OCI-LY7 (cell line): ENCODE measurements around the gene EPHA10. TPM values are rescaled to one million over a fixed set of nuclear protein-coding genes. Genes with fewer than 3 reads are reported as not detected.

Experiments used
- BruUV-seq: library from RNA; stranded (reverse); fragments of 400-500 nt; replicated peaks from 2 replicates; lab custom pipeline; 2021; lab: Mats Ljungman, UMichigan
- CTCF ChIA-PET: fragments of 300-600 bp; sonication (Branson Sonifier 250); formaldehyde crosslinking; loops from one replicate; lab custom pipeline; 2022; ENCODE audit warnings: antibody characterized with exemption; ENCODE audit not compliant: unreplicated experiment; lab: Charles Lee
- POLR2A ChIA-PET: fragments of 300-600 bp; sonication (Branson Sonifier 250); formaldehyde crosslinking; loops from one replicate; lab custom pipeline; 2022; ENCODE audit warnings: antibody characterized with exemption; lab: Charles Lee
- DNase-seq: peaks from one replicate; pipeline ENCODE4 v3.0.0-alpha.2; 2015; ENCODE audit warnings: low spot score
- H2AFZ ChIP-seq: fragments of 200-600 bp; sonication (generic), shearing (Covaris generic); 2 replicates; pipeline ENCODE4 v1.6.1; 2014; ENCODE audit warnings: mild to moderate bottlenecking, antibody characterized with exemption, low read length, moderate library complexity
- H3K27ac ChIP-seq: fragments of 200-600 bp; sonication (generic); 2 replicates; pipeline ENCODE4 v1.5.1; 2014; ENCODE audit warnings: mixed run types, low read depth, mild to moderate bottlenecking, moderate library complexity, low read length, inconsistent platforms; ENCODE audit not compliant: poor library complexity, severe bottlenecking
- H3K36me3 ChIP-seq: fragments of 200-600 bp; sonication (generic); 2 replicates; pipeline ENCODE4 v1.6.1; 2014; ENCODE audit warnings: mild to moderate bottlenecking, antibody characterized with exemption, low read length, moderate library complexity, mixed read lengths; ENCODE audit not compliant: insufficient read depth
- H3K4me1 ChIP-seq: fragments of 200-600 bp; sonication (generic); 2 replicates; pipeline ENCODE4 v1.5.1; 2014; ENCODE audit warnings: mild to moderate bottlenecking, low read length; ENCODE audit not compliant: insufficient read depth, poor library complexity, severe bottlenecking
- H3K4me2 ChIP-seq: fragments of 200-600 bp; sonication (generic); 2 replicates; pipeline ENCODE4 v1.6.1; 2014; ENCODE audit warnings: mild to moderate bottlenecking, low read length
- H3K4me3 ChIP-seq: fragments of 200-600 bp; sonication (generic); 2 replicates; pipeline ENCODE4 v1.5.1; 2014; ENCODE audit warnings: mild to moderate bottlenecking, low read depth, low read length; ENCODE audit not compliant: poor library complexity, severe bottlenecking
- H3K79me2 ChIP-seq: fragments of 200-600 bp; sonication (generic); 2 replicates; pipeline ENCODE4 v1.6.1; 2016; ENCODE audit warnings: low read depth, mild to moderate bottlenecking, low read length, moderate library complexity, mixed read lengths; ENCODE audit not compliant: insufficient read depth
- H3K9me2 ChIP-seq: fragments of 200-600 bp; sonication (generic); 2 replicates; pipeline ENCODE4 v1.6.1; 2016; ENCODE audit warnings: mild to moderate bottlenecking, low read length, mixed read lengths; ENCODE audit not compliant: insufficient read depth
- H3K9me3 ChIP-seq: fragments of 200-600 bp; sonication (generic); 2 replicates; pipeline ENCODE4 v1.6.1; 2014; ENCODE audit warnings: mild to moderate bottlenecking, mixed run types, low read length, mixed read lengths
- H4K20me1 ChIP-seq: fragments of 200-600 bp; sonication (generic); 2 replicates; pipeline ENCODE4 v1.6.1; 2014; ENCODE audit warnings: mild to moderate bottlenecking, antibody characterized with exemption, low read length, moderate library complexity, mixed read lengths; ENCODE audit not compliant: insufficient read depth
- CTCF ChIP-seq: fragments of 200-600 bp; sonication (generic); conservative IDR thresholded peaks from 2 replicates; pipeline ENCODE4 v1.5.1; 2014; ENCODE audit warnings: mild to moderate bottlenecking, antibody characterized with exemption, low read length, moderate library complexity, mixed read lengths
- EZH2phosphoT487 ChIP-seq: fragments of 200-600 bp; sonication (generic); IDR thresholded peaks from 2 replicates; pipeline ENCODE4 v1.6.1; 2018; ENCODE audit warnings: low read depth, borderline replicate concordance, mild to moderate bottlenecking, mixed run types, antibody characterized with exemption, low read length, moderate library complexity, mixed read lengths
- intact Hi-C: fragments of 100-400 bp; cut with micrococcal nuclease; formaldehyde crosslinking; loops from one replicate; pipeline ENCODE4 v1.10.0; 2022; ENCODE audit not compliant: unreplicated experiment
- total RNA-seq, 2 experiments: library from RNA; depleted of rRNA in 1 of 2; stranded (reverse); fragments of >200 nt in 1 of 2; shearing (Covaris generic) in 1 of 2; gene quantifications; 2 replicates each; pipeline ENCODE4 v1.2.3, GENCODE V29; 2014 to 2022

Gene EPHA10
- total RNA-seq, 2 experiments from 2014 or later, result not detected

- TF ChIP-seq EZH2phosphoT487 (no peak), CTCF (no peak)
- Histone ChIP-seq H3K4me2 (peak overlapping the region; percentile 88), H3K9me3 (no peaks in the 10 kb centered on the region), H3K36me3 (peaks cover 48% of the 10 kb centered on the region), H3K27ac (no peak overlapping the region), H4K20me1 (no peaks in the 10 kb centered on the region), H3K9me2 (no peaks in the 10 kb centered on the region), H3K4me1 (peaks cover 28% of the 10 kb centered on the region), H3K4me3 (peak overlapping the region; percentile 88), H2AFZ (no peak overlapping the region), H3K79me2 (peaks cover 18% of the 10 kb centered on the region; the same call in 1 of the 2 replicates)
- DNase-seq, result no peak
- TSS peak; percentile 35 for BruUV-seq
- POLR2A ChIA-PET, result interaction anchor here (0.5 kb wide), 1 partner anchor 11 kb away, joined by 3 read pairs; no protein-coding TSS in a partner anchor
- CTCF ChIA-PET, result no interaction called here
- intact Hi-C loops, result no loop called here
These were observed 30.6 kb upstream of the EPHA10 start for GRCh38 chr1:37795340-37796125.

GRCh38 chr1:37794372-37795339, 29.7 kb upstream of the EPHA10 start:
- Histone ChIP-seq H3K79me2 (peaks cover 18% of the 10 kb centered on the region; the same call in 1 of the 2 replicates), H3K36me3 (peaks cover 39% of the 10 kb centered on the region), H4K20me1 (no peaks in the 10 kb centered on the region), H3K4me3 (peak overlapping the region; percentile 88), H3K4me2 (peak overlapping the region; percentile 88), H3K27ac (no peak overlapping the region), H3K9me2 (no peaks in the 10 kb centered on the region), H2AFZ (no peak overlapping the region), H3K9me3 (no peaks in the 10 kb centered on the region), H3K4me1 (peaks cover 28% of the 10 kb centered on the region)
- no peak for TF ChIP-seq CTCF
- TF ChIP-seq EZH2phosphoT487, result no peak
- BruUV-seq, result no TSS peak
- DNase-seq, result no peak
- ChIA-PET CTCF (no interaction called here), POLR2A (interaction anchor here (0.5 to 0.6 kb wide), 2 partner anchors 55 to 1561 kb away, joined by 3 to 5 read pairs; no protein-coding TSS in a partner anchor)
- intact Hi-C loops, result loop anchor here (1.0 kb wide), 1 partner anchor 13 kb away; the partner anchor contains the start of gene C1orf122
